VCaP (cell line): Measurements from ENCODE around the gene LRRC74A.

Source experiments
- H3K27ac ChIP-seq: fragments of 450-650 bp; 2 replicates; pipeline ENCODE4 v1.5.1; 2017
- CTCF ChIP-seq: fragments of 450-650 bp; conservative IDR thresholded peaks from 2 replicates; pipeline ENCODE4 v1.5.1; 2017; ENCODE audit warnings: mild to moderate bottlenecking, moderate library complexity

Gene LRRC74A

GRCh38 chr14:76836029-76836630, 9.9 kb downstream of the LRRC74A start:
- TF ChIP-seq CTCF = no peak

GRCh38 chr14:76837524-76837923, 11.3 kb downstream of the LRRC74A start:
- no peak overlapping the region for H3K27ac ChIP-seq
- TF ChIP-seq CTCF = no peak

More at GRCh38 chr14:76836029-76836630, 9.9 kb downstream of the LRRC74A start:
- H3K27ac ChIP-seq = no peak overlapping the region

GRCh38 chr14:76842414-76842813, 16.2 kb downstream of the LRRC74A start:
- no peak for TF ChIP-seq CTCF
- H3K27ac ChIP-seq = no peak overlapping the region

GRCh38 chr14:76844223-76844622, 18.0 kb downstream of the LRRC74A start:
- no peak for TF ChIP-seq CTCF
- H3K27ac ChIP-seq = no peak overlapping the region

GRCh38 chr14:76846331-76847047, 20.3 kb downstream of the LRRC74A start:
- no peak overlapping the region for H3K27ac ChIP-seq
- TF ChIP-seq CTCF = no peak

GRCh38 chr14:76848879-76849278, 22.7 kb downstream of the LRRC74A start:
- TF ChIP-seq CTCF = no peak
- H3K27ac ChIP-seq = no peak overlapping the region

GRCh38 chr14:76855066-76855465, 28.9 kb downstream of the LRRC74A start:
- no peak overlapping the region for H3K27ac ChIP-seq
- no peak for TF ChIP-seq CTCF
